GM18870 (cell line): ENCODE results near the gene PXN.
"Not testable (repeated sequence)": the region's sequence is repeated elsewhere in the genome, so short reads cannot be mapped to it uniquely, and the experiment has no call there.

Source experiments
- ATAC-seq: cut with Tn5 transposase; IDR thresholded peaks from one replicate; pipeline ENCODE4 v1.9.1; 2021; ENCODE audit warnings: moderate library complexity; ENCODE audit not compliant: unreplicated experiment

PXN gene

GRCh38 chr12:120227233-120228040 lies 38.1 kb downstream of the PXN start:
- no peak for ATAC-seq

- no peak for ATAC-seq
Measured at GRCh38 chr12:120225852-120226640, 39.5 kb downstream of the PXN start.

- no peak for ATAC-seq
Measured at GRCh38 chr12:120225200-120225558, 40.4 kb downstream of the PXN start.

GRCh38 chr12:120224304-120225199 lies 41.0 kb downstream of the PXN start:
- no peak for ATAC-seq

- no peak for ATAC-seq
Measured at GRCh38 chr12:120223458-120224303, 41.8 kb downstream of the PXN start.

- ATAC-seq: no peak
Measured at GRCh38 chr12:120222288-120222832, 43.2 kb downstream of the PXN start.

- ATAC-seq: no peak
Measured at GRCh38 chr12:120221576-120221900, 44.0 kb downstream of the PXN start.

GRCh38 chr12:120220838-120221575 lies 44.5 kb downstream of the PXN start:
- ATAC-seq: no peak

GRCh38 chr12:120218680-120219606 lies 46.6 kb downstream of the PXN start:
- ATAC-seq: no peak

- ATAC-seq: no peak
Measured at GRCh38 chr12:120216742-120217605, 48.6 kb downstream of the PXN start.

GRCh38 chr12:120215766-120216735 lies 49.5 kb downstream of the PXN start:
- ATAC-seq: no peak

GRCh38 chr12:120215357-120215735 lies 50.2 kb downstream of the PXN start:
- ATAC-seq: no peak

GRCh38 chr12:120214626-120215356 lies 50.7 kb downstream of the PXN start:
- ATAC-seq: no peak

GRCh38 chr12:120213758-120214157 lies 51.8 kb downstream of the PXN start:
- no peak for ATAC-seq

GRCh38 chr12:120213182-120213581 lies 52.3 kb downstream of the PXN start:
- not testable (repeated sequence) for ATAC-seq

GRCh38 chr12:120212301-120212700 lies 53.2 kb downstream of the PXN start:
- ATAC-seq: no peak
